Kidney (tissue), 14 donors: Measurements from ENCODE around the gene LCNL1. TPM values are rescaled to one million over a fixed set of nuclear protein-coding genes. Genes with fewer than 3 reads are reported as not detected.

Source experiments
- DNase-seq, 5 donors: peaks; one replicate each; pipeline ENCODE4 v3.0.0-alpha.2; 2013 to 2020
- FAIRE-seq: peaks from 2 replicates; lab custom pipeline; 2012; peaks lifted over from hg19 to GRCh38; lab: Jason Lieb, UNC
- H3K27ac ChIP-seq, 2 donors: one replicate each; pipeline ENCODE4 v1.7.0; 2013; ENCODE audit warnings: low read depth in 2 of 2, low read length in 2 of 2, inconsistent platforms in 1 of 2
- H3K27me3 ChIP-seq: one replicate; pipeline ENCODE4 v1.7.1; 2013; ENCODE audit warnings: low read length, inconsistent platforms; ENCODE audit not compliant: control insufficient read depth, insufficient read depth
- H3K36me3 ChIP-seq, 3 donors: one replicate each; pipeline versions ENCODE4 v1.7.0 to v1.7.1; 2013; ENCODE audit warnings: low read length in 3 of 3, control low read depth in 1 of 3, inconsistent platforms in 1 of 3; ENCODE audit not compliant: insufficient read depth in 3 of 3, control insufficient read depth in 2 of 3
- H3K4me1 ChIP-seq, 3 donors: one replicate each; pipeline versions ENCODE4 v1.7.0 to v1.7.1; 2013; ENCODE audit warnings: low read length in 3 of 3, inconsistent platforms in 1 of 3, low read depth in 1 of 3; ENCODE audit not compliant: control insufficient read depth in 2 of 3, insufficient read depth in 2 of 3
- H3K4me3 ChIP-seq, 3 donors: one replicate each; pipeline versions ENCODE4 v1.7.0 to v1.8.1; 2013; ENCODE audit warnings: low read length in 3 of 3, control low read depth in 1 of 3, inconsistent platforms in 1 of 3
- H3K9ac ChIP-seq, 3 donors: one replicate each; pipeline versions ENCODE4 v1.7.0 to v1.7.1; 2013; ENCODE audit warnings: low read length in 3 of 3, control low read depth in 1 of 3, inconsistent platforms in 1 of 3
- H3K9me3 ChIP-seq, 3 donors: one replicate each; pipeline versions ENCODE4 v1.7.0 to v1.7.1; 2013; ENCODE audit warnings: low read length in 3 of 3, control low read depth in 1 of 3, inconsistent platforms in 1 of 3; ENCODE audit not compliant: control insufficient read depth in 2 of 3, insufficient read depth in 1 of 3
- CTCF ChIP-seq: IDR thresholded peaks from 3 replicates; pipeline ENCODE4 v1.5.1; 2012; ENCODE audit warnings: mild to moderate bottlenecking, moderate library complexity, borderline replicate concordance; ENCODE audit not compliant: insufficient read depth; ENCODE audit errors: extremely low read depth
- intact Hi-C: fragments of 100-400 bp; cut with DNase I; formaldehyde crosslinking; loops from one replicate; pipeline ENCODE4 v1.11.1; 2022
- polyA plus RNA-seq: library from polyadenylated mRNA; stranded (reverse); fragments of 350-450 nt; fragmentation: Illumina TruSeq; extraction: RNeasy Lipid Tissue Mini Kit (QIAGEN cat#74804); gene quantifications from one replicate; pipeline ENCODE4 v1.2.3, GENCODE V29; 2014; ENCODE audit warnings: low read depth, low replicate concordance; ENCODE audit not compliant: insufficient read depth
- total RNA-seq: library from RNA; stranded (reverse); fragmentation: NEBNext Ultra II Directional; extraction: Animal tissue kit (Norgen Biotek cat#: 25700); gene quantifications from one replicate; pipeline ENCODE4 v1.2.1, GENCODE V29; 2021
- donor health status: control.
- donor health status: control.
- donor health status: control.
- donor health status: control.
- donor health status: control.
- donor health status: DM: yes; HTN: yes; CAD: no.
- donor health status: Normal renal cell carcinoma (clear cell type).

LCNL1 gene
- total and polyA plus RNA-seq, 2 donors from 2014 or later = 0.54 to 1.4 TPM

GRCh38 chr9:136960938-136961275 lies 21.9 kb upstream of the LCNL1 start:
- intact Hi-C loops = no loop called here
- no peaks in the 10 kb centered on the region for H3K27me3 ChIP-seq
- TF ChIP-seq CTCF = no peak
- no peak overlapping the region for H3K4me3 ChIP-seq
- H3K9me3 ChIP-seq = no peaks in the 10 kb centered on the region
- no peaks in the 10 kb centered on the region for H3K4me1 ChIP-seq
- no peak overlapping the region for H3K27ac ChIP-seq
- H3K9ac ChIP-seq = no peak overlapping the region
- FAIRE-seq = no peak
- DNase-seq = no peak
- no peaks in the 10 kb centered on the region for H3K36me3 ChIP-seq

- Histone ChIP-seq H3K27me3 (no peaks in the 10 kb centered on the region), H3K9me3 (no peaks in the 10 kb centered on the region), H3K36me3 (no peaks in the 10 kb centered on the region), H3K4me1 (peaks cover 0 to 3% (median 0%) of the 10 kb centered on the region in 3 donors), H3K9ac (no peak overlapping the region), H3K4me3 (no peak overlapping the region), H3K27ac (no peak overlapping the region)
- no peak for TF ChIP-seq CTCF
- intact Hi-C loops = no loop called here
- no peak for FAIRE-seq
- no peak for DNase-seq
Observed at GRCh38 chr9:136961279-136962065, 21.3 kb upstream of the LCNL1 start.

GRCh38 chr9:136962163-136962562 lies 20.6 kb upstream of the LCNL1 start:
- H3K36me3 ChIP-seq = no peaks in the 10 kb centered on the region
- no peak for TF ChIP-seq CTCF
- FAIRE-seq (no peak), DNase-seq (no peak)
- H3K27ac ChIP-seq = no peak overlapping the region
- H3K4me1 ChIP-seq = peaks cover 0 to 3% (median 0%) of the 10 kb centered on the region in 3 donors
- no peaks in the 10 kb centered on the region for H3K9me3 ChIP-seq
- no peaks in the 10 kb centered on the region for H3K27me3 ChIP-seq
- intact Hi-C loops = no loop called here
- no peak overlapping the region for H3K4me3 ChIP-seq
- H3K9ac ChIP-seq = no peak overlapping the region
